Stimulated activated CD4-positive, alpha-beta T cell treated with anti-CD3 and anti-CD28 coated beads, Interleukin-4, amount 100 ng/mL, for 1 hour (primary cell): ENCODE measurements around the gene SLC1A7.

Experiments
- DNase-seq: peaks from one replicate; pipeline ENCODE4 v3.0.0-alpha.2; 2020

SLC1A7 gene

DNA sequence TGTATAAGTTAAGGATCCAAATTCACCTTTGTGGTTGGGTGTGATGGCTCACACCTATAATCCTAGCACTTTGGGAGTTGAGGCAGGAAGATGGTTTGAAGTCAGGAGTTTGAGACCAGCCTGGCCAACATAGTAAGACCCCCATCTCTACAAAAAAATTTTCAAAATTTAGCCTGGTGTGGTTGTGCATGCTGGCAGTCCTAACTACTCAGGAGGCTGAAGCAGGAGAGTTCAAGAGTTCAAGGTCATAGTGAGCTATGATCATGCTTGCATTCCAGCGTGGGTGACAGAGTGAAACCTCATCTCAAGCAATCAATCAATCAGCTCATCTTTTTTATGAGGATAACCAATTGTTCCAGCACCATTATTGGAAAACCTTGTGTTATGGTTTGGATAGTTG, 16.5 kb upstream of the SLC1A7 start:
- no peak for DNase-seq

DNA sequence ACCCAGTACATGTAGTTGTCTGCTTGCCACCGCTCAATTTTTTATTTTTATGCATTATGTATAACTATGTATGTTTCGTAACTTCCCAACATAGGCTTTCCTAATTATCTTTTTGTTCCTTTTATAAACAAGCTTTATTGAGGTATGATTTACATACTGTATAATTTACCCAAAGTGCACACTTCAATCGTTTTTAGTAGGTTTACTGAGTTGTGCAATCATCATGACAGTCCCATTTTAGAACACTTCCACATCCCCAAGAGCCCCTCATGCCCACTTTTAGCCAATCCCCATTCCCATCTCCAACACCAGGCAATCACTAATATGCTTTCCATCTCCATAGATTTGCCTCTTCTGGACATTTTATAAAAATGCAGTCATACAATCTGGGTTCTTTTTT, 14.3 kb upstream of the SLC1A7 start:
- no peak for DNase-seq

DNA sequence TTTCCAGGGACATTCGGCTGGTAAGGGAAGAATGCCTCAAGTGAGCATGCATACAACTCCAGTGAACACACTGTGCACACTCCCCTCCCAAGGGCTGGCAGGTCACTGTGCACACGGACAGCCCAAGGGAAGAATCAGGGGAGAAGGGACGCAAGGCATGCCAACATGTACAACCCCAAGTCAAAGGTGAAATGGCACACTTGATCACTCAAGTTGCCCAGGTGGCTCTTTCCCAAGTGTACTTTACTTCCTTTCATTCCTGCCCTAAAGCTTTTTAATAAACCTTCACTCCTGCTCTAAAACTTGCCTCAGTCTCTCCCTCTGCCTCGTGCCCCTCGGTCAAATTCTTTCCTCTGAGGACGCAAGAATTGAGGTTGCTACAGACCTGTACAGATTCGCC, 13.5 kb upstream of the SLC1A7 start:
- no peak for DNase-seq

DNA sequence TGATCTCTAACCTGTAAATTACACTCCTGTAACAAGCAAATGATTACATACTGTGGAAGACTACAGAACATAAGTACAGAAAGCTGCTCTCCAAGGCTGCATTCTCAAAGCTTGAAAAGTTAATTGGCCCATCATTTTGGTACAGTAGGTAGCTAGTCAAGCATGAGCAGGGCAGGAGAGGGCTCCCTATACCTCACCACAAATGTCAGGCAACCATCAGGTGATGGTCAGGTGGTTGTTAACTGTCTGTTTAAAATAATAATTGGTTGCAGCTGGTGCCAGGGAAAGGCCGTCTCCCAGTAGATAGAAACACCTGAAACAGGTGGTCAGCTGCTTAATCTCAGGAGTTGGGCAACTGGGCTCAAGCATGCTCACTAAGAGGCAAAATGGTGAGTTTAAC, 13.1 kb upstream of the SLC1A7 start:
- DNase-seq = no peak

DNA sequence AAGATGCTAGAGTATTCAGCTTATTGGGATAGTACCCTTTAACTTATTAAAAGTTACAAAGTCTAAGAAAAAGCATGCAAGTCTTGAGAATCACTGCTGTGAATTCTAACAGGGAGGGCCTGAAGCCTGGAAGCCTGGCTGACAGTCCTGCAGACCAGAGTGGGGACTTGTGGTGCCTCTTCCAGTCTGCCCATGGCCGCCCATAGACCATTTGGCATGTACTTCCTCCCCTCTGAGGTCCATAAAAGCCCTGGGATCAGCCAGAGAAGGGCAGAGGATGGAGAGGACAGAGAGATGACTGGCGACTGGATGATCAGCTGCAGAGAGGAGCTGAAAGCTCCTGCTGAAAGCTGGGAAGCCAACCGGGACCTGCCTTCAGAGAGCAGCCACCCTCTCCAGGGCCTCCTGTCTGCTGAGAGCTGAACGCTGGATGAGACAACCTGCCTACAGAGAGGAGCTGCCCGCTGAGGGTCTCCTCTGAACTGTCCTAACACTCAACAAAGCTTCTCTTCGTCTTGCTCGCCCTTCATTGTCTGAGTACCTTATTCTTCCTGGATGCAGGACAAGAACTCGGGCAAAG, 12.5 kb upstream of the SLC1A7 start:
- DNase-seq = no peak

DNA sequence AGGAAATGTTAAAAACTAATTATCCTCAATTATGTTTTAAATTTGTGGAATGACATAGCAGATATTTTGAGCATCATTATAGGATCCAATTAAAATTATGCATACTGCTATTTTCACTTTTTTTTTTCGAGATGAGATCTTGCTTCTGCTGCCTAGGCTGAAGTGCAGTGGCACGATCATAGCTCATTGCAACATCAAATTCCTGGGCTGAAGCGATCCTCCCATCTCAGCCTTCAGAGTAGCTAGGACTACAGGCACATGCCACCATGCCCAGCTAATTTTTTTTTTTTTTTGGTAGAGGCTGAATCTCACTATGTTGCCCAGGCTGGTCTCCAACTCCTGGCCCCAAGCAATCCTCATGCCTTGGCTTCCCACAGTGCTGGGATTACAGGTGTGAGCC, 11.3 kb upstream of the SLC1A7 start:
- no peak for DNase-seq

DNA sequence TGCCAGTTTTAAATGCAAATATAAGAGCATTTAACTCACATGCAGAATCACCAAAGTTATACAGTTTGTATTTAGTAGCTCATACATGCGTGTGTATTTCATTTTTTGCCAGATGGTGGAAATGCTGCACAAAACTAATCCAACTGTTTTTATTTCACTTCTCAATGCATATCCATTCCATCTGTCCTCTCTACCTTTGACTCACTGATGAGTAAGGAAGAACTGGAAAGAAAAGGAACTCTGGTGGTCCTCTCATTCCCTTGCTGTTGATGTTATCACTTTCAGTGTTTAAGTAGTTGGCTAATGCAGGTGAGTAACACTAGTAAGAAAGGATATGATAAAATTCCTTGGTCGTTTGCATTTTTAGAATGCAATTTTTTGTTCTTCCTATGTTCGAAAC, 5.7 kb upstream of the SLC1A7 start:
- no peak for DNase-seq

DNA sequence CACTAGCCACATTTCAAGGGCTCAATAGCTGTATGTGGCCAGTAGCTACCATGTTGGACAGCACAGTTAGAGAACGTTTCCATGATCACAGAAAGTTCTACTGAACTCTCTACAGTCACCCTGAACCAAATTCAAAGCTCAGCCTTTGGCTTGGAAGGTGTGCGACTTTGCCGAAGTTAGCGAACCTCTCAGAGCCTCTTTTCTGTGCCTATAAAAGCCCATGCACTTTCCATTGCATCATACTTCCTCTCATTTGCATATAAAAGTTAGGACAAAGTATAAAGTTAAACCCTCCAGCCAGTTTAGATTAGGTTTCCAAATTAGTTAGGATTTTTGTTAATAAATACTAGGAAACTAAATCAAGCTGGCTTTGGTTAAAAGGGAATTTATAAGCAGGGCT, 4.7 kb upstream of the SLC1A7 start:
- DNase-seq = no peak

DNA sequence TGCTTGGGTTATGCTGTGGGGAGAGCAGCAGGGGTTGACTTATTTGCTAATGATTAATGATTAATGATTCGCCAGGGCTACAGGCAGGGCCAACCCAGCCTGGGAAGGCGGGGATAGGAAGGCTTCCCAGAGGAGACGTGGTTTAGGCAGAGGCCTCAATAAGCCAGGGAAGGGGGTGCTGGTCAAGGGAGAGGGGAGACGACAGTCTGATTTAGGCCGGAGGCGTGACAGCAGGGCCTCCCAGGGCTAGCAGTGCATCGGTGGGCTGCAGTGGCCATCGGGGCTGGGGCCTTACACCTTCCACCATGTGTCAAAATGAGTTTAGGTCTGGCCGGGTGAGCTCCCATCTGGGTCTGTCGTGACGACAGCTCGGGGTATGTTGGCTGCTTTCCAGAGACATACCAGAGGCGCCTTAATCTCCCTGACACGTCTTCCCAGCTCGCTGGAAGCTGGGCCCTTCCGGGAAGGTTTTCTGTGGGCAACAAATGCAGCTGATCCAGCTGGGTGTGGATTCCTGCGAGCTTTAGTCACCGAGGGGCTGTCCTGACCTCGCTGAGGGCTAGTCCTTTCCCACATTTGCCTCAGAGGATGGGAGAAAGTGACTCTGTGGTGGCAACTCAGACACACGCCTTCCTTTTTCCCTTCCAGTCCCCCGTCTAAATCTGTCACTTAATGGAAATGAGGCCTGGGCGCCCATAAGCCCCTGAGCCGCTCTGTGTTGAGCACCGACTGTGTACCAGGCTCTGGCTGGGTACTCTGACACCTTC, 3.7 kb upstream of the SLC1A7 start:
- no peak for DNase-seq

DNA sequence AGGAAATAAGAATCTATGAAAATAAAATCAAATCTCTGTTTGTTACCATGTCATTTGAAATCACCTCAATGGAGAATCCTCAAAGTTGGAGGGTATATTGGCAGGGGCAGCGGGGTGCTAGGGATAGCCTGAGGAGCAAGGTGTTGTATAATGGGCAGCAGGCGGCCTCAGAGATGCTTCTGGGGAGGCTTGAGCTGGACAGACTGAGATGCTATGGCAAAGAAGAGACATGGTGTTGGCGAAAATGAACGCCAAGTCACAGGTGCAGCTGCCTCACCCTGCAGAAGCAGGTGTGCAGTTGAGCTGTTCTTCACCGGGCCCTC, 3.1 kb upstream of the SLC1A7 start:
- no peak for DNase-seq

DNA sequence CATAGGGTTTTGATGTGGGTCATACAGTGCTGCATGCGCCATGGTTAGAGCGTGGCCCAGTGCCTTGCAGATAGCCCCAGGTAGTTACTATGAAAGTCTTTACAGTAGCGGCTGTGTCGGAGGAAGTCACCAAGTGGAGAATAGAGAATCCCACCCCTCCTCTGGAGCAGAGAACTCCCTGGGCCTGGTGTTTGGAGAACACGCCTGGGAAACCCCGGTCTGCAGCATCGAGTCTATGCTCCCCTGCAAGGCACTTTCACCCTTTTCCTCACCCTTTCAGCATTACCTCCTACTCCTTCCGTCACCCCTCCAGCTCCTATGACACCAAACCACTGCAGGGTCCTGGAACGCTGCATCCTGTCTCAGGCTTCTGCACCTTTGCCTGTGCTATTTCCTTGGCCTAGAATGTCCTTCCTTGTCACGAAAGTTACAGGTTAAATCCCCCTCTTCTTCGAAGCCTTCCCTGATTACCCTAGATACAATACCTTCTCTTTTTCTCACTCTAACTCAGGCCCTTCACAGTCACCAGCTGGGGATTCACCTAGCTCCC, 2.7 kb upstream of the SLC1A7 start:
- no peak for DNase-seq

DNA sequence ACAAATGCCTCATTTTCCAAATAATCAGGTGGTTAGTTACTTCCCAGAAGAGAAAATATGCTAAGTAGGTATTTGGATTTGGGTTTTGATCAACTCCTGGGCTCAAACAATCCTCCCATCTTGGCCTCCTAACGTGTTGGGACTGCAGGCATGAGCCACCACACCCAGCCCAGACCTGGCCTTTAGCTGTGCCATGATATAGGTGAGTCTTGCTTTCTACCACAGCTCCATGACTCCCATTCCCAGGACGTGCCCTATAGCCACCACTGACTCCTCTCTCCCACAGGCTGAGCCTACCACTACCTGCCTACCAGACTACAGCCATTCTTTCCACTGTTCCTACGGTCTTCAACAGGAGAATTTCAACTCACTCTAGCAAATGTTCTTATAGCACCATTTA, 1.8 kb upstream of the SLC1A7 start:
- DNase-seq = no peak

DNA sequence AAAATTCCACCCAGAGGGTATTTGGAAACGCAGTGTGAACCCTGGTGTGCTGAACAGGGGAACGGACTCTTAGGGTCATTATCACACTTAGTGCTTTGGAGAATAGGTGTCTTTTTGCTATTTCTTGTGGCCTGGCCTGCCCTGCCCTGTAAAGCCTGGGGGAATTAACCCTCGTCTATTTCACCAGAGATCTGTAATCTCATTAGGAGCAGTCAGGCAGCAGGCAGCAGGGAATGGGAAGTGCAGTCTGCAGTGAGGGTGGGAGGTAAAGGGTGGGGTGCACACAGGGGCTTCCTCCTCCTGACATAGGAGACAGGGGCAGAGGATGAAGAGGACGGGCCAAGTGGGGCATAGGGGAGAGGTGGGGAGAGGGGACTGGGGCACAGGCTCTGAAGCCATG, 1.1 kb upstream of the SLC1A7 start:
- no peak for DNase-seq

DNA sequence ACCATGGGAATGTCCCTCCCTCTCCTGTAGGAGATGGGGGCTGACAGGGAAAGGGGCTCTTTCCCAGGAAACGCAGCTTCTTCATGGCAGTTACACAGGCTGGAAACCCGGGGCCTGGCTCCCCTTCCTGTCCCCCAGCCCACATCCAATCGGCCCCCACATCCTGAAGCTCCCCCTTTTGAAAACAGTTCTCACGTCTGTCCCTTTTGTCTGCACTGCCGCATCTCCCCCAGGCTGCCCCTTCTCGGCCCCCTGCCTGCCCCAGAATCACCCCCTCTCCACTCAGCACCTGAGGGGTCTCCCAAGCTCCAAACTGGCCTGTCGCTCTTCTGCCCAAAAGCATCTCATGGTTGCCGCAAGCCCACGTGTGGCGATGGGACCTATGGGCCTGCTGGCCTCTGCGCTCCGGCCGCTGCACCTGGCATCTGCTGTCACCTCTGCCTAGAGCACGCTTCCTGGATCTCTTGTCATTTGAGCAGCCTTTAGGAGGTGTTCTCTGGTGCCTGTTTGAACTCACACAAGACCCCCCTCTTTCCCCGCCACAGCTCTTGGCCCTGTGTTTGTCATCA, 867 bp downstream of the SLC1A7 start:
- DNase-seq = no peak

DNA sequence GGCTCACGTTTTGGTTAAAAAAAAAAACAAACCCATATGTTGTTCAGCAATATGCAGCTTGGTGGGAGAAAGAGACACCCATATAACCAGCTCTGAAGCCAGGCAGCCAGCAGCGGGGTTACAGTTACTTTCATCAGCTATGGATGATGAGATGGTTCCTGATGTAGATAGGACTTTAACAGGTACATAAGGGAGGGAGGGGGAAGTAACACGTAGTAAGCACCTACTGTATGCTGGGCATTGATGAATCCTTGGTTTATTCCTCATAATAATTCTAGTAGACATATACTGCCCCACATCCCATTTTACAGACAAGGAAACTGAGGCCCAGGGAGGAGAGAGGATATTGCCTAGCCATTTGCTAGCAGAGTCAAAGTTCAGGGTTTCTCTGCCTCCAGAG, 2.0 kb downstream of the SLC1A7 start:
- no peak for DNase-seq

DNA sequence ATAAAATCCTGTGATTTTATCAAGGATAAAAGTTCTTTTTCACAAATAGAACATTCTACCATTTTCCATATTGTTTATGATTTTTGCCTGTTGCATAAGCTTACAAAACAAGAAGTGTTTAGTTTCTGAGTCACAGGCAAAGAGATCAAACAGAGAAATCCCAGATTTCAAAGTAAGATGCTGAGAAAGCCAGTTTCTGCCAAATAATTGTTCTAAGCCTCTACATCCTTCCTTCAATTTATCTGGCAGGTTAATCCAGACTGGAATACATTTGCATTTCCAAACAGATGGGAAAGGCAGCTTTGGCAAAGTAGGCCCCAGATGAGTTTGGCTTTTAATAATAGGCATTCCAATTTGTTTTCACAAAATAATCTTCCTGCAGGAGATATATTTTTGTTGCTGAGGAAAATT, 2.5 kb downstream of the SLC1A7 start:
- no peak for DNase-seq

DNA sequence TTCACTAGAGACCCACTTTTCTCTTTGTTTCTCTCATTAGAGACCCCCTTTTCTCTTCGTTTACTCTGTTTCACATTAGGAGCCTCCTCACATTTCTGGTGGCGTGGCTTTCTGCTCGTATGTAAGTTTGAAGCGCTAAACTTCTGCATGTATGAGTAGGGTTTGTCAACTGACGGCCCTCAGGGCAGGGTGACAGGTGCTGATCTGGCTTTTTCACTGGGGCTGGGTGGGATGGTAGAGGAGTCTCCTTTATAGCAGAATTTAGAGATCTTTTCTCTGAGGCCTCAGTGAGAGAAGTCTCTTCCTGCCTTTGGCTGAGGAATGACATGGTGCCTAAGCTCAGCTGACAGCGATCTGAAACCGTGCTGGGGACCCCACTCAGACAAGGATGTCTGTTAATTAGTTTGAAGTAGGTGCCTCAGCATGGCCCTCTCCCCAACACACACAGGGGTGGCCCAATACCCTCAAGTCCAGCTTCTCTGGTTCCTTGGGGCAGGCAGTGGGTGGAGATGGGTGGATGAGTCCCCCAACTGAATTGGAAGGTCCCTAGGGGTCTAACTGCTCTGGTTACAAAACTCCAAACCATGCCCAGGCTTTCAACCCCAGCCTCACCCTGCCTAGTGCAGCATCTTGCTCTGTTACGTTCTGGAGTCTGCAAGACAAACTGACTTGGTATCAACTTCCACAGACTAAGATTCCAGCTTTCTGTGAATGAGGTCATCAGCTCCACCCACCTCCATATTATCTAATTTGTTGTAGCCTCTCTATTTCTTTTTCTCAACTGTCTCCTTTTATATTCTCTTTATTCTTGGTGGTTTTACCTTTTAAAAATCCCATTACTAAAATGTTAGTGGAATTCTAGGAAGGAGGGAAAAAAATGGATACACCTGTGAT, 3.2 kb downstream of the SLC1A7 start:
- no peak for DNase-seq

DNA sequence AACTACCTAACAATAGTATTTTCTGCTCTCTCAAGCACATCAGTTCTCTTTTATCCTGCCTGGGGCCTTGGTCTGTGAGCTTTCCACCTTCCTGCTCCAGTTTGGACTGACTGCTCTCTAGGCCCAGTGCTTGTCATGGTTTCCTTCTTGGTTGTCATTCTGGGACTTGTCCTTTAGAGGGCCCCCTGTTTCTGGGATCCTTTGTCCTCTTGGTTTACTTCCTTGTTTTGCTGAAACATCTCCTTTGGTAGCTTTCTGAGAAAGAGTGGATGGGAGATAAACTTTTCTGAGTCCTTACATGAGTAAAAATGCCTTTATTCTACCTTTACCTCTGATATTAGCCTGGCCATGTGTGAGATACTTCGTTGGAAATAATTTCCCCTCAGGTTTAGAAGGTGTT, 4.7 kb downstream of the SLC1A7 start:
- no peak for DNase-seq

DNA sequence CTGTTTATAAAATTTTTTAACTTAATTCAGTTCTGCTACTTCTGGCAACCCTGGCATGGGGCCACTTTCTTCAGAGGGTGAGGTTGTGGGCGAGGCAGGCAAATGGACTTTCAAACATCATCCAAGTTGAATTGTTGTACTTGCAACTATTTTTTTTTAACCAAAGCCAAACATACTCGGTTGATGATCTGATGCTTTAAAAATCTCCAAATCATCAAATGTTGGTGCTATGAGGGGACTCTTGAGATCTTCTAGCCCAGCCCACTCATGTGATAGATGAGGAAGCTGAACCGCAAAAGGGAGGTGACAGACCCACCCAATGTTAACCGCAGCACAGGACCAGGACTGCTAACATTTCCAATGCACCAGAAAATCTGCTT, 6.7 kb downstream of the SLC1A7 start:
- DNase-seq = no peak

DNA sequence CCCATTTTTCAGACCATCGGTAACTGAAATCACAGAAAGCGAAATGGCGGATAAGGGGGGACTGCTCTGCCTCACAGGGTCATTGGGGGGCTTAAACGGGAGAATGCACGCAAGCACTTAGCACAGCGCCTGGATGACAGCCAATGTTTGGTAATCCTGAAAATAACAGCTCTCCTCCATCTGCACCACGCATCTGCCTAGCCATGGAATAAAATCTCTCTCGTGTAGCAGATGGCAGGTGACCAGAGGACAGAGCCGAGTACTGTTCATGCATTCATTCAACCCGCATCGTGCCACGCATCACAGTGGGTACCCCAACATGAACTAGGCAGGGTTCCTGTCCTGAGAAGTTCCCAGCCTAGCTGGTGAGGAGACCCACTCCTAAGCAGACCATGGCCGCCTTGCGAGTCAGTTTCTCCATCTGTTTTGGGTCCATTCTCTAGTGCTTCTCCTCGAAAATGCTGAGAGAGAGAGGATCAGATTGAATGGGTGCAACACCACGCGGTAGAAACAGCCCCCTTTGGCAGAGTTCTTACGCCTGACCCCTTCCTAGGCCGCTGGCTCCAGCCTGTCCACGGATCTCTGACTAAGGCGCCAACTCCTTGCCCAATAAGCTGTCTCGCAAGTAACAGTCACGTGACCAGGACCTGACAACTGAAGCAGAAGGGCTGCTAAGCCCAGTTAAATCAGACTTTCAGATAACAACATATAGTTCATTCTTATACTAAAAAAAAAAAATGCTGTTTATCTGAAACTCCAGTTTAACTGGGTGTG, 7.3 kb downstream of the SLC1A7 start:
- no peak for DNase-seq

DNA sequence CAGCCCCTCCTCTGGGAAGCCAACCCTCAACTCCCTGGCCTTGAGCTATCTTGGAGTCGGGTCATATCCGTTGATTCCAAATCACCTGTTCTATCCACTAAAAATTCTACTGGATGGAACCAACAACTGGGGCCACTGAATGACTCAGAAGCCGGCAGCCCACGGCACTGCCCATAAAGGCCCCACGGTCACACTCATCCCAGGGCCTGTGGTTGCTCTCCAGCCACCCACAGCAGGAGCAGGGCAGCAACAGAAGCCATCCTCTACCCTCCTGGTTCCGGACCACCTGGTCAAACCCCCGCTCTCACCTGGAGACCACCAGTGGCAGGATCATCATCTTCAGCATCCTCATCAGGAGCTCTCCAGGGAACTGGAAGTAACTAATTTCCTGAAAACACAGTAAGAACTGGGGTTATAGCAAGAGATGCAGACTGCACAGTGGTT, 8.4 kb downstream of the SLC1A7 start:
- no peak for DNase-seq

DNA sequence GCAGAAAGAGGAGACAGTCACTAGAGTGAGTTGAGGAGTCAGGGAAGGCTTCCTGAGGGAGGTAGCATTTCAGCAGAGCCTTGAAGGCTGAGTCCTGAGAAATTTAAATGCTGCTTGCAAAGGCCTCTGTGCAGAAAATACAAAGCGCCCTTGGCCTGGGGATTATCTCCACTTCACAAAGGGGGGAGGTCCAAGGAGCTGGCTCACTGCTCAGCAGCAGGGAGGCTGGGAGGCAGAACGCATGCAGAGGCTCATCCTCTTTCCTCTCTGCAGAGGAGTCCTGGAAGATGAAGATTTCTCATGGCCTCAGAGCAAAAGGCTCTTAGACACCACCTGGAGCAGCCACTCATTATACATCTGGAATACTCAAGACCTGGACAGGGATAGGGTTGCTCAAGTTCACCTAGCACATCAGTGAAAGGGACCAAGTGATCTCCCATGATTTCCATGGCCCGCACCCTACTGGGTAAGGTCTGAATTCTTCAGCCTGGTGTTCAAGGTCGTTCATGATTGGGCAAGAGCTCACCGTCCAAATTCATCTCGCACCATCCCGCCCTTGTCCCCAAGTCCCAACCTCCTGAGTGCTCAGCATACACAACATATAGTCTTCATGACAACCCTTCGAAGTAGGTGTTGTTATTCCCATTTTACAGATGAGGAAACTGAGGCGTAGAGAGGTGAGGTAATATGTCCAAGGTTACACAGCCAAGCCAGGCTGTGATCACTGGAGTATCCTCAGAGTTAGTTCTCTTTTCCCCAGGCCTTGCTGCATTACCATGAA, 9.0 kb downstream of the SLC1A7 start:
- no peak for DNase-seq
